OCI-LY3 (cell line): ENCODE measurements around the gene PCDHGB3.
"Not testable (repeated sequence)": the region's sequence is repeated elsewhere in the genome, so short reads cannot be mapped to it uniquely, and the experiment has no call there.

Experiments used
- H2AFZ ChIP-seq: fragments of 200-600, 300-600 bp; shearing (Covaris generic); 2 replicates; pipeline ENCODE4 v1.6.0; 2014; ENCODE audit warnings: antibody characterized with exemption, low read depth, low read length
- H3K27ac ChIP-seq: fragments of 200-600, 300-600 bp; sonication (generic); 2 replicates; pipeline ENCODE4 v1.5.1; 2014; ENCODE audit warnings: mild to moderate bottlenecking, low read length, moderate library complexity, mixed read lengths
- H3K27me3 ChIP-seq: fragments of 200-600, 300-600 bp; sonication (generic); 2 replicates; pipeline ENCODE4 v1.6.1; 2014; ENCODE audit warnings: low read depth, low read length, mixed read lengths
- H3K36me3 ChIP-seq: fragments of 200-600, 300-600 bp; sonication (generic); replicated peaks from 2 replicates; pipeline ENCODE3; 2014; ENCODE audit warnings: low read depth, low read length, mixed read lengths
- H3K4me1 ChIP-seq: fragments of 300-600, 200-600 bp; sonication (generic); 2 replicates; pipeline ENCODE4 v1.6.1; 2014; ENCODE audit warnings: low read length, mixed read lengths
- H3K4me2 ChIP-seq: fragments of 200-600, 300-600 bp; sonication (generic); 2 replicates; pipeline ENCODE4 v1.6.1; 2014; ENCODE audit warnings: low read length, mixed read lengths
- H3K4me3 ChIP-seq: fragments of 300-600, 200-600 bp; sonication (generic); 2 replicates; pipeline ENCODE4 v1.5.1; 2014; ENCODE audit warnings: antibody characterized with exemption, mild to moderate bottlenecking, low read length, moderate library complexity
- H3K79me2 ChIP-seq: fragments of 300-600, 200-600 bp; shearing (Covaris generic); 2 replicates; pipeline ENCODE4 v1.6.1; 2014; ENCODE audit warnings: mild to moderate bottlenecking, low read length, mixed read lengths
- H3K9ac ChIP-seq: fragments of 300-600, 200-600 bp; shearing (Covaris generic); 2 replicates; pipeline ENCODE4 v1.6.0; 2014; ENCODE audit warnings: mild to moderate bottlenecking, low read length, moderate library complexity
- H3K9me3 ChIP-seq: fragments of 200-600, 300-600 bp; shearing (Covaris generic); 2 replicates; pipeline ENCODE4 v1.6.1; 2014; ENCODE audit warnings: low read length, mixed read lengths; ENCODE audit not compliant: insufficient read depth
- H4K20me1 ChIP-seq: fragments of 200-600, 300-600 bp; sonication (generic); 2 replicates; pipeline ENCODE4 v1.6.1; 2016; ENCODE audit warnings: low read length, mixed read lengths; ENCODE audit not compliant: insufficient read depth
- EZH2phosphoT487 ChIP-seq: fragments of 200-600 bp; shearing (Covaris generic); IDR thresholded peaks from 2 replicates; pipeline ENCODE4 v1.6.1; 2018; ENCODE audit warnings: antibody characterized with exemption, mixed run types, low read depth
- TF ChIP-seq, protein P1 (sequence below): fragments of 200-600, 300-600 bp; sonication (generic); IDR thresholded peaks from 2 replicates; pipeline ENCODE4 v1.5.1; 2014; ENCODE audit warnings: antibody characterized with exemption, low read length, low read depth

The PCDHGB3 gene

DNA sequence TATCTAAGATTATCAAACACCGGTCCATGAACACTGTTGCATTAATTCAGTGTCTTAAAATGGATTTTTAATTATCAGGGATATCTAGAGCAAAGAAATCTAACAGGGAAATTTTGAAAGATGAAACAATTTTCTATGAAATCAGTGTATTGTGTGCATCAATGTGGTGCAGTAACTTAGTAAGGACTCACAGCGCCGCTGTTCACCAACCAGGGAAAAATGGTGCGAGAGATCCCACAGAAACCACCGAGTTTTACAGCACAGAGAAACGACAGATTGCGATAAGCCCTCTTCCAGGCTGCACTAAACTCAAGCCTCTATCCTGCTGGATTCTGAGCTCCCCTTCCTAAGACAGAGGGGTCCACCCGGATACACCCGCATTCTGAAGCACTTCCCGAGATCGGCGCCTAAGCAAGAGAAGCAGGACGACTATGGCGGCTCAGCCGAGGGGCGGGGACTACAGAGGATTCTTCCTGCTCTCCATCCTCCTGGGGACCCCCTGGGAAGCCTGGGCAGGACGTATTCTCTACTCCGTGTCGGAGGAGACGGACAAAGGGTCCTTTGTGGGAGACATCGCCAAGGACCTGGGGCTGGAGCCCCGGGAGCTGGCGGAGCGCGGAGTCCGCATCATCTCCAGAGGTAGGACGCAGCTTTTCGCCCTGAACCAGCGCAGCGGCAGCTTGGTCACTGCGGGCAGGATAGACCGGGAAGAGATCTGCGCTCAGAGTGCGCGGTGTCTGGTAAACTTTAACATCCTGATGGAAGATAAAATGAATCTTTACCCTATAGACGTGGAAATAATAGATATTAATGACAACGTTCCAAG, 12.6 kb downstream of the PCDHGB3 start, which contains the start of gene PCDHGA7:
Gene PCDHGA7, plus strand, starts transcription at position 274 of the 826 bp plus-strand sequence. Its CDS starts 158 bp downstream, at position 432.
- H3K4me1 ChIP-seq: no peaks in the 10 kb centered on the region
- no peaks in the 10 kb centered on the region for H3K36me3 ChIP-seq
- H4K20me1 ChIP-seq: no peaks in the 10 kb centered on the region
- H3K27ac ChIP-seq: no peak within 1 kb of the TSS
- TF ChIP-seq, protein P1, sequence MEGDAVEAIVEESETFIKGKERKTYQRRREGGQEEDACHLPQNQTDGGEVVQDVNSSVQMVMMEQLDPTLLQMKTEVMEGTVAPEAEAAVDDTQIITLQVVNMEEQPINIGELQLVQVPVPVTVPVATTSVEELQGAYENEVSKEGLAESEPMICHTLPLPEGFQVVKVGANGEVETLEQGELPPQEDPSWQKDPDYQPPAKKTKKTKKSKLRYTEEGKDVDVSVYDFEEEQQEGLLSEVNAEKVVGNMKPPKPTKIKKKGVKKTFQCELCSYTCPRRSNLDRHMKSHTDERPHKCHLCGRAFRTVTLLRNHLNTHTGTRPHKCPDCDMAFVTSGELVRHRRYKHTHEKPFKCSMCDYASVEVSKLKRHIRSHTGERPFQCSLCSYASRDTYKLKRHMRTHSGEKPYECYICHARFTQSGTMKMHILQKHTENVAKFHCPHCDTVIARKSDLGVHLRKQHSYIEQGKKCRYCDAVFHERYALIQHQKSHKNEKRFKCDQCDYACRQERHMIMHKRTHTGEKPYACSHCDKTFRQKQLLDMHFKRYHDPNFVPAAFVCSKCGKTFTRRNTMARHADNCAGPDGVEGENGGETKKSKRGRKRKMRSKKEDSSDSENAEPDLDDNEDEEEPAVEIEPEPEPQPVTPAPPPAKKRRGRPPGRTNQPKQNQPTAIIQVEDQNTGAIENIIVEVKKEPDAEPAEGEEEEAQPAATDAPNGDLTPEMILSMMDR: no peak
- TF ChIP-seq EZH2phosphoT487: no peak
- no peak within 1 kb of the TSS for H3K9ac ChIP-seq
- no peaks in the 10 kb centered on the region for H3K9me3 ChIP-seq
- no peaks in the 10 kb centered on the region for H3K79me2 ChIP-seq
- H3K4me3 ChIP-seq: no peak within 1 kb of the TSS
- H3K27me3 ChIP-seq: no peaks in the 10 kb centered on the region
- H2AFZ ChIP-seq: no peak within 1 kb of the TSS
- H3K4me2 ChIP-seq: no peak within 1 kb of the TSS

DNA sequence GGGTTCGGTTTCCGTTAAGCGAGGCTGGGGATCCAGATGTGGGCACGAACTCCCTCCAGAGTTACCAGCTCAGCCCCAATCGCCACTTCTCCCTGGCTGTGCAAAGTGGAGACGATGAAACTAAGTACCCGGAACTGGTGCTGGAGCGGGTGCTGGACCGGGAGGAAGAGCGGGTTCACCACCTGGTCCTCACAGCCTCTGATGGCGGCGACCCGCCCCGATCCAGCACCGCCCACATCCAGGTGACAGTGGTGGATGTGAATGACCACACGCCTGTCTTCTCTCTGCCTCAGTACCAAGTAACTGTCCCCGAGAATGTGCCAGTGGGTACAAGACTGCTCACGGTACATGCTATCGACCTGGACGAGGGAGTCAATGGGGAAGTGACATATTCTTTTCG, 13.3 kb downstream of the PCDHGB3 start:
- Histone ChIP-seq H3K9me3 (no peaks in the 10 kb centered on the region), H2AFZ (no peak overlapping the region), H3K4me2 (no peak overlapping the region), H3K79me2 (no peaks in the 10 kb centered on the region), H3K4me1 (no peaks in the 10 kb centered on the region), H3K36me3 (no peaks in the 10 kb centered on the region), H3K27me3 (no peaks in the 10 kb centered on the region), H3K4me3 (no peak overlapping the region), H4K20me1 (no peaks in the 10 kb centered on the region), H3K9ac (no peak overlapping the region), H3K27ac (no peak overlapping the region)
- TF ChIP-seq EZH2phosphoT487: no peak
- TF ChIP-seq, protein P1: no peak

DNA sequence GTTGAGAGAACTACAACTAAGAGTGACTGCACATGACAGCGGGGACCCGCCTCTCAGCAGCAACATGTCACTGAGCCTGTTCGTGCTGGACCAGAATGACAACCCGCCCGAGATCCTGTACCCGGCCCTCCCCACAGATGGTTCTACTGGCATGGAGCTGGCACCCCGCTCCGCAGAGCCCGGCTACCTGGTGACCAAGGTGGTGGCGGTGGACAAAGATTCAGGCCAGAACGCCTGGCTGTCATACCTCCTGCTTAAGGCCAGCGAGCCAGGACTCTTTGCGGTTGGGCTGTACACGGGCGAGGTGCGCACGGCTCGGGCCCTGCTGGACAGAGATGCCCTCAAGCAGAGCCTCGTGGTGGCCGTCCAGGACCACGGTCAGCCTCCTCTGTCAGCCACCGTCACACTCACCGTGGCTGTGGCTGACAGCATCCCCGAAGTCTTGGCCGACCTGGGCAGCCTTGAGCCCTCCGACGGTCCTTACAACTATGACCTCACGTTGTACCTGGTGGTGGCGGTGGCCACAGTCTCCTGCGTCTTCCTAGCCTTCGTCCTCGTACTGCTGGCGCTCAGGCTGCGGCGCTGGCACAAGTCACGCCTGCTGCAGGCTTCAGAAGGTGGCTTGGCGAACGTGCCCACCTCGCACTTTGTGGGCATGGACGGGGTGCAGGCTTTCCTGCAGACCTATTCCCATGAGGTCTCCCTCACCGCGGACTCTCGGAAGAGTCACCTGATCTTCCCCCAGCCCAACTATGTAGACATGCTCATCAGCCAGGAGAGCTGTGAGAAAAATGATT, 14.6 kb downstream of the PCDHGB3 start:
- H3K79me2 ChIP-seq: no peaks in the 10 kb centered on the region
- H3K36me3 ChIP-seq: no peaks in the 10 kb centered on the region
- no peaks in the 10 kb centered on the region for H4K20me1 ChIP-seq
- no peak for TF ChIP-seq EZH2phosphoT487
- TF ChIP-seq, protein P1: no peak
- H3K4me3 ChIP-seq: no peak overlapping the region
- H3K9ac ChIP-seq: no peak overlapping the region
- H2AFZ ChIP-seq: no peak overlapping the region
- no peak overlapping the region for H3K27ac ChIP-seq
- H3K9me3 ChIP-seq: no peaks in the 10 kb centered on the region
- H3K4me2 ChIP-seq: no peak overlapping the region
- H3K4me1 ChIP-seq: no peaks in the 10 kb centered on the region
- H3K27me3 ChIP-seq: no peaks in the 10 kb centered on the region

DNA sequence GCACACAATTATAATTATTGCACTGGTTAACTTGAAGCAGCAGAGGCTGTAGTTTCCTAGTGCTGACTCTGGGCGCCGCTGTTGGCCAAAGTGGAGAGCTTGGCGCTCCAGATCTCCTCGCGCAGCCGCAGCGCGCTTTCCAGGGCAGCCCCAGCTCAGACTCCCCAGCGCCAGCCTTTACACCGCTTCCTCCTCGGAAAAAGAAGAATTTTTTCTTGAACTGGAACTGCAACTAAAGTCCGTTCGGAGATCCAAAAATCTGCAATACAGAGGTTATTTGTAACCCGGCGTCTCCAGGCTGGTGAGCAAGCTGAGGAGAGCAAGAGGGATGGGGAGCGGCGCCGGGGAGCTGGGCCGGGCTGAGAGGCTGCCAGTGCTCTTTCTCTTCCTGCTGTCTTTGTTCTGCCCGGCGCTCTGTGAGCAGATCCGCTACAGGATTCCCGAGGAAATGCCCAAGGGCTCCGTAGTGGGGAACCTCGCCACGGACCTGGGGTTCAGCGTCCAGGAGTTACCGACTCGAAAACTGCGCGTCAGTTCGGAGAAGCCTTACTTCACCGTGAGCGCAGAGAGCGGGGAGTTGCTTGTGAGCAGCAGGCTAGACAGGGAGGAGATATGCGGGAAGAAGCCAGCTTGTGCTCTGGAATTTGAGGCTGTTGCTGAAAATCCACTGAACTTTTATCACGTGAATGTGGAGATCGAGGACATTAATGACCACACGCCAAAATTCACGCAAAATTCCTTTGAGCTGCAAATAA, 17.7 kb downstream of the PCDHGB3 start, which contains the start of gene PCDHGB4:
Gene PCDHGB4, plus strand, starts transcription at position 142 of the 755 bp plus-strand sequence. Its CDS starts 187 bp downstream, at position 329.
- H3K9ac ChIP-seq, H3K79me2 ChIP-seq, H3K9me3 ChIP-seq, H4K20me1 ChIP-seq, H3K27ac ChIP-seq, H3K4me1 ChIP-seq, H2AFZ ChIP-seq, H3K4me2 ChIP-seq, H3K36me3 ChIP-seq, H3K27me3 ChIP-seq, H3K4me3 ChIP-seq: not testable (repeated sequence)
